Astrocyte of the cerebellum (primary cell): ENCODE measurements around the gene ARPP21.

Experiments used
- DNase-seq: peaks from one replicate; pipeline ENCODE4 v3.0.0-alpha.2; 2011; ENCODE audit warnings: low read depth
- H3K4me3 ChIP-seq: 2 replicates; pipeline ENCODE4 v1.5.1; 2011; ENCODE audit warnings: mild to moderate bottlenecking, low read depth, low read length, moderate library complexity
- CTCF ChIP-seq: IDR thresholded peaks from 2 replicates; pipeline ENCODE4 v1.5.1; 2012; ENCODE audit warnings: low read length, low read depth, moderate library complexity, mild to moderate bottlenecking; ENCODE audit errors: missing control alignments
- in situ Hi-C: cut with HindIII; loops from 2 replicates; pipeline ENCODE4 v1.10.0; 2017; ENCODE audit warnings: low sequenced_read_pairs

Gene ARPP21

DNA sequence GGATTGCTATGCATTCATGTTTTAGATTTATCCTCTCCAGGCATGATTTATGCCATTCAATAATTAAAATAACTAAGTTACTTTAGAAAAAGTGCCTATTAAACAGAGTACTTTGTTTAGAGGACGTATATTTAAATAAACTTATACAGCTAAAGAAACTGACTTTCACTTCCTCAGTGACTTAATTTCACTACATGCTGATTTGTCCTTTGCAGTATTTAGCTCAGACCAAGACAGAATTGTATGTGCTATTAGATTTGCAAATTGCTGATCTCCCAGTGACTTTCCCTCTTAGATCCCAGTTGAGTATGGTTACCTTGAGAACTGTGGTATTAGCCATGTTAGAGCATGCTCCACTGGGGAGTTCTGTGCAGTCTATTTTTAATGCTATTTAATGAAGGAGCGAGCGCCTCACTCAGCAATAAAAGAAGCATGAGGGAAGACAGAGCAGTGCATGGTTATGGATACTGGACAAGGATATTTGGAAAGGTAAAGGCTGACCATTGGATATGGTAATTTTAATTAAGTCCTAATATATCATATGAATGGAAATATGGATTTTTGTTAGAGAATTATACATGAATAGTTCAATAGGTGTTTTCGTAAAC is 2.7 kb downstream of the ARPP21 start:
- no peak for DNase-seq
- in situ Hi-C loops: no loop called here
- TF ChIP-seq CTCF: no peak
- H3K4me3 ChIP-seq: no peak overlapping the region

GRCh38 chr3:35643495-35643894 is 4.2 kb downstream of the ARPP21 start:
- no peak overlapping the region for H3K4me3 ChIP-seq
- in situ Hi-C loops: no loop called here
- TF ChIP-seq CTCF: no peak

GRCh38 chr3:35644451-35644850 is 5.1 kb downstream of the ARPP21 start:
- TF ChIP-seq CTCF: no peak
- no peak for DNase-seq
- in situ Hi-C loops: no loop called here
- no peak overlapping the region for H3K4me3 ChIP-seq

More at GRCh38 chr3:35643495-35643894, 4.2 kb downstream of the ARPP21 start:
- DNase-seq: no peak

- DNase-seq: no peak
- no peak for TF ChIP-seq CTCF
- in situ Hi-C loops: no loop called here
- H3K4me3 ChIP-seq: no peak overlapping the region
Observed at GRCh38 chr3:35645189-35645588, 5.9 kb downstream of the ARPP21 start.

GRCh38 chr3:35646081-35646480 is 6.8 kb downstream of the ARPP21 start:
- H3K4me3 ChIP-seq: no peak overlapping the region
- in situ Hi-C loops: no loop called here
- TF ChIP-seq CTCF: no peak
- no peak for DNase-seq

- TF ChIP-seq CTCF: no peak
- no peak overlapping the region for H3K4me3 ChIP-seq
- no peak for DNase-seq
- in situ Hi-C loops: no loop called here
Observed at GRCh38 chr3:35647461-35647860, 8.1 kb downstream of the ARPP21 start.

- H3K4me3 ChIP-seq: no peak overlapping the region
- peak; percentile 37 for DNase-seq
- in situ Hi-C loops: no loop called here
- TF ChIP-seq CTCF: no peak
Observed at GRCh38 chr3:35648347-35648746, 9.0 kb downstream of the ARPP21 start.
